ENCODE data around the gene NTN3.
"Not testable (repeated sequence)": the region's sequence is repeated elsewhere in the genome, so short reads cannot be mapped to it uniquely, and the experiment has no call there.

Gene NTN3

DNA sequence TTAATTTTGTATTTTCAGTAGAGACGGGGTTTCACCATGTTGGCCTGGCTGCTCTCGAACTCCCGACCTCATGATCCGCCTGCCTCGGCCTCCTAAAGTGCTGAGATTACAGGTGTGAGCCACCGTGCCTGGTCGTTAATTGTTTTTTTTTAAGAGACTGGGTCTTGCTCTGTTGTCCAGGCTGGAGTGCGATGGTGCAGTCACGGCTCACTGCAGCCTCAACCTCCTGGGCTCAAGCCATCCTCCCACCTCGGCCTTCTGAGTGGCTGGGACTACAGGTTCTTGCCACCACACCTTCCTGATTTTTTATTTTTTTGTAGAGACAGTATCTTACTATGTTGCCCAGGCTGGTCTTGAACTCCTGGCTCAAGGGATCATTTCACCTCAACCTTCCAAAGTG lies 8.9 kb downstream of the NTN3 start:
- DNase-seq (ENCODE audit: low spot score): not testable (repeated sequence)

DNA sequence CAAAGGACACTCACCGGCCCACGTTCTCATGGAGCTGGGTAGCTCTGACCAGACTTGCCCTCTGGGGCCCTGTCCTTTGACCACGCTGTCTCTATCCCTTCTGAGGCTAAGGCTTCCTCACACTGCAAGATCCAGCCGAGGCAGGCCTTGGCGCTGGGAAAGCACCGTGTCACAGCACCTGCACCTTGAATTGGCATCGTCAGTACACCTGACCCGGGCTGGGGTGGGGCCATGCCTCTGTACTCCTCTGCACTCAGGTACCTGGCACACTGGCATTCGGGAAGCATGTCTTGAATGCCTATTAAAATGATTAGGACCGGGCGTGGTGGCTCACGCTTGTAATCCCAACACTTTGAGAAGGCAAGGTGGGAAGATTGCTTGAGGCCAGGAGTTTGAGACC lies 9.9 kb downstream of the NTN3 start:
- DNase-seq (ENCODE audit: low spot score): no peak

DNA sequence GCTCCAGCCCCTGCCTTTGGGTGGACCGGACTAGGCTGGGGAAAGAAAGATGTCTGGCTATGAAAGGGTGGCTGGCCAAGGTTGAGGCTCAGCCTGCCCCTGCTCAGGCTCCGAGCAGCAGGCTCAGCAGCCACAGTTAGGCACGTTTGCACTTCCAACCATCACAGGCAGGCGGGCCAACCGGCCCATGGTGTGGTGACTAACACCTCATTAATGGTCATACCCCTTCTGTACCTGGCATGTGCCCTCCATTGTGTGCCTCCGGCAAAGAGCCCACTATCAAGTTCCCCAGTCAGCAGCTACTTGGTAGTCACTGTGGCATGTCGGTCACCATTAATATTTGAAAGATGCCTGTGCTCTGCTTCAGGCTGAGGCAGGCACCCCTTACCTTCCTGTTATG lies 10.6 kb downstream of the NTN3 start:
- no peak for DNase-seq (ENCODE audit: low spot score)

DNA sequence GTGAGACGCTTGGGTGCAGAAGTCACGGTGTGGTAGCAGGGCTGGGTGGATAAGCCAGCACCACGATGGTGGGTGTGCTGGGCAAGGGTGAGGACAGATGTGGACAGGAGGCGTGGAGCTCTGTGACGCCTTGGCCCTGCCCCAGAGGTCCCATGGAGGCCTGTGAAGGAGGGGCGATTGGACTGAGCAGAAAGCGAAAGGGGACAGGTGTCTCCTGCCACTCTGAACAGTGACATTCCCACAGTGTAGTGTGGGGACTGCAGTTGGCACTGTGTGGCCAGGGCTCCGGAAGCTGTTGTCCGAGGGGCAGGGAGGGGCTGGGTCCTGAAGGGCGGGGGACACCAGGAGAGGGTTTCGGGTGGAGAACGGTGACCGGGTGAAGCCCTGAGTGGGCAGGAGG lies 11.2 kb downstream of the NTN3 start:
- DNase-seq (ENCODE audit: low spot score): no peak

DNA sequence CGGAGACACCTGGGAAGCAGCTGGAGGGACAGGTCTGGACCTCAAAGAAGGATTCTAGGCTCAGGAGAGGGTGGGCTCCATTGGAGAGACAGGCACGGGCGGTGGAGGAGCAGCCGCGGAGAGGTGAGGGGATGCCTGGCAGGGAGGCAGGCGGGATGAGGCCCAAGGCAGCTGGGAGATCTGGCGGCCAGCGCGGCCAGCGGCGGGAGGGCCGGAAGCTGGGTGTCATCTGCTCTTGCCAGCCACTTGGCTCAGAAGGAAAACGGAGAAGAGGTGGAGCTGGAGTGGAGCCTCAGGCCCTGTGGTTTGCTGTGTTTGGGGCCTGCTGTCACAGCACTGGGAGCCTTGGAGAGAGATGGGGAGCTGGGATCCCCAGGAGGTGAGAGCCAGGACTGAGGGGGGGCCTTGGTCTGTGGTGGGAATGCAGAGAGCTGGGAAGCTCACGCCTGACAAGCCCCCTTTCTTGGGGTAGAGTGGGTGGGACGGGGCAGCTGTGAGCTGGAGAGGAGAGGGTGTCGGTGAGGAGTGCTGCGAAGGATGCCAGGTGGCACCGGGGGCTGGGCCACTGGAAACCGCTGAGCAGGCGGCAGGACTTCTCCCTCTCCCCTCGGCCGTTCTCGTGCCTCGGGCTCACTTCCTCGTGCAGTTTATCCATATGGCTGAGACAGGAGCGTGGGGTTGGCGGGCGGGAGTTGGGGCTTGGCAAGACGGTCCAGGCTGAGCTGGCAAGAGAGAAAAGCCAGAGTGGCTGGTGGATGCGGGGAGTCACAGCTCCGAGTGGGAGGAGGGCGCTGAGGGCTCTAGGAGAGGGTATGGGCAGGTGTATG lies 11.8 kb downstream of the NTN3 start:
- DNase-seq (ENCODE audit: low spot score): peak; percentile 67

DNA sequence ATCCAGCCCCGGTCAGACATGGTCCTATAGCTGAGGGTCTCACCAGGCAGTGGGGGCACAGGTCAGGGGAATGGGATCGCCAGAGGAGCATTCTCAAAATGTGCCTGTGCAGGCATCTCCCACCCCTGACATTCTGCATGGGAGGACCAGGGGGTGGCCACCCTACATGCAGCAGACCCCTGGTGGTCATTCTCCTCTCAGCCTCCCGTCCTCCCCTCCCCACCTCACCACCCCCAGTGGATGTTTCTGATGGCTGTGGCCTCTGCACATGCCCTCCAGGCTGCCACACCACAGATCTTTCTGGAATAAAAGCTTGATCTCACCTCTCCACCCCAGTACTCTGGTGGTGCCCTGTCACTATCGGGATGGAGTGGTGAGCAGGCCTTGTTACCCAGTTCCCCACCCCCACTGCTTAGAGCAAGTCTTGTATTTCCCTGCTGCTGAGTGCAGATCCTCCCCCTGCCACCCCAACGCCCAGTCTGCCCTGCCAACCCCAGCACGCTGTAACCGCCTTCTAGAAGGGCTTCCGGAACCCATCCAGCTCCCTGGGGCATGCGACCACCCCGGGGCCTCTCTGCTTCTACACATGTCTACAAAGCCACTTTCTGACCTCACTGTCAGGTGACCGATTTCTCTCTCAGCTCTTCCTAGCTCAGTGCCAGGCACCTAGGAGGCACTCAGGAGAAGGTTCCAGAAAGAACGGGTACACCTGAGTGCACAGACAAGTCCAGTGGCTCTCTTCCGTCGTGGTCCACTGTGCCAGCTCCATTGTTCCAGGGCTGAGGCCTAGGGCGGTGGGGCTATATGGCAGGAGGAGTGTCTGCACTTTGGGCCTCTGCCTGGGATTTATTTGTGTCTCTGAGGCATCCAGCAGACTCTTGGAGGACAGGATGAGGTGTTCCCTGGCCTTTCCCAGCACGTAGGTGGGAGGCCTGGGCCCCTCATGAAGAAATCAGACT lies 13.1 kb downstream of the NTN3 start:
- no peak for DNase-seq (ENCODE audit: low spot score)

DNA sequence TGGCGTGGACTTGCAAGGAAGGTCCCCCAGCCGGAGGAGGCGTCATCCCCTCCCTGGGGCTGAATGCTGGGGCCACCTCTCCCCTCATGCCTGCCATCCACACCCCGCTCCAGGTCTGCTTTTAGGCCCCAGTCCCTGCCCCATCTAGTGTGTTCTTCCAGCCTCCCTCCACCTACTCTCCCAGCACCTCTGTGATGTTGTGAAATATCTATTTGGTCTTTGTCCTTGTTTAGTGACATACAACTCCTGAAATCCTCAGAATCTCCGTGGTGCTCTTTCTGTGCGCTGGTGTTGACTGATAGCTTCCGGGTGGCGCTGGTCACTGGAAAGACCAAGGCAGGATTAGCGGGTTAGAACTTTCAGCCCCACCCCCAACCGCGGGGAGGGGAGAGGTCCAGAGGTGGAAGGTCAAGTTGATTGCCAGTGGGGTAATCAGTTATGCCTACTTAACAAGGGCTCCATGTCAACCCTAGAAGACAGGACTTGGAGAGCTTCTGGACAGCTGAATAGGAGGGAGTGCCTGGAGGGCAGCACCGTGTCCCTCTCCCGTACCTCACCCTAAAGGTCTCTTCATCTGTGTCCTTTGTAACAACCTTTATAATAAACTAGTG lies 13.9 kb downstream of the NTN3 start:
- DNase-seq (ENCODE audit: low spot score): no peak

DNA sequence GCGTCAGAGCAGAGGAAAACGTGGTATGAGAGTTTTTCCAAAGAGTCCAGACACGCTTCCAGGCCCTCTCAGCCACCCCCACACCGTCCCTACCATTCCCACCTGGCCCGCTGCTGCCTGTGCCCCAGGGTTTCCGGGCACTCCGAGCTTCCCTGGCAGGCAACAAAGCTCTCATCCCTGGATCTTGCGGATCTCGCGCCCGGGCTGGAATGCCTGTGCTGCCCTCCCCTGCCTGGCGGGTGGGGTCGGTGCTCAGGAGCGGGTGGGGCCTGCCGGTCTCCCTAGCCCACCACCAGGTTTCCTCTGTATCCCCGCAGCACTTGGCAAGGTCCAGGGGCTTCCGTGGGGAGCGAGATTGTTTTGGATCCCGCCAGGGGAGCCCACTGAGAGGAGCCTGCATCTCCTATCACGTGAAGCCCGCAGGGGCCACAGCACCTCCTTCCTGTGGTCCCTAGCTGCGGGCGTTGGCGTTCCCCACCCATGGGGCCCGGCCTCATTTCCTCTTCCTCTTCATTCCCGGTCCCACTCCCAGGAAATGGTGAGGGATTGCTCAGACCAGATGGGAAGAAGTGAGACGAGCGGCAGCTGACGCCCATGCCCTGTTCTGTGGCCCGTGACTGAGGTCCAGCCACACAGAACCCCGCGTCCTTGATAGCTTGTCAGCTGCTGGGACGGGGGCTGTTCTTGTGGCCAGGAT lies 14.9 kb downstream of the NTN3 start:
- DNase-seq (ENCODE audit: low spot score): no peak

DNA sequence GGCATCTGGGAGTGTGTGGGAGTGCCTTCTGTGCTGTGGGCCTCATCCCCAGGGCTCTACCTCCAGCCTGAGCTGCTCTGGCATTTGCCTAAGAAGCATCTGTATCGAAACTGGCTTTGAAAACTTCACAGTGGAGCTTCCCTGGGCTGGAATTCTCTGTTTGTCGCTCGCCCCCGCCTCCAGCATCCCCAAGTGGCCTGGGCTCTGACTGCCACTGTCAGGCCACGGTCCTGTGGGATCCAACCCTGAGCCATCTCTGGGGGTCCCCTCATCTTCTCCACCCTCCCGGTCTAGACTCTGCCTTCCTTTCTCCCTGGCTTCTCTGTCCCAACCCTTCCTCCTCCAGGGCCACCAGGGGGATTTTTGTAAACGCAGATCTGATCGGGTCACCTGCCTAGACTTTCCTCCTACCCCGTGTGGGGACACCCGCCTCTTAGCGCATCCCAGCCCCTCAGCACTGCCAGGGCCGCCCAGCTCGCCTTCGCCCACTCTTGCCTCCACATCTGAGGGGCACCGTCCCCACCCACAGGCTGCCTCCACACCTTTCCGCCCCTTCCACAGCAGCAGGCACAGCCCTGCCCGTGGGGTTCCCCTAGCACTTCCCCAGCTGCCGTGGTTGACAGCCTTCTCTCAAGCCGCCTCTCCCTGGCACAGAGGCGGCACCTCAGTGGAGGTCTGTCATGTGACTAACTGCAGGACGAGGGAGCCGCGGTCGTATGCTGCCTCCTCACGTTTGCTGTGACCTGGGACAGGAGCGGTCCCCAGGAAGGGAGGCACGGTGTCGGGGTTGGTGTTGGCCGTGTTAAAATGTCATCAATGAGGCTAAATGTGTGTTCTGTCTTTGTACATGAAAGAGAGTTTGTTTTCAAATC lies 15.8 kb downstream of the NTN3 start:
- DNase-seq (ENCODE audit: low spot score): peak; percentile 82

DNA sequence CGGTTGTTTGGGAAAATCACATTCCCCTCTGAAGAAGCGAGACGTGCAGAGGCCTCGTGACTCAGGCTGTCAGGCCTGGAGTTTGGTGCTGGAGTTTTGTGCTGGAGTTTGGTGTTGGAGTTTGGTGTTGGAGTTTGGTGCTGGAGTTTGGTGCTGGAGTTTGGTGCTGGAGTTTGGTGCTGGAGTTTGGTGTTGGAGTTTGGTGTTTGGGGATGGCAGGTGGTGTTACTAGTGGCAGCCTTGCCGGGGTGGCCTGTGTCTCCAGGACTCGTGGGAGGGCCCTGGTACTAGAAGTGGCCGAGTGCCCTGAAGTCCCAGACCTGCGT lies 16.4 kb downstream of the NTN3 start:
- DNase-seq (ENCODE audit: low spot score): no peak

DNA sequence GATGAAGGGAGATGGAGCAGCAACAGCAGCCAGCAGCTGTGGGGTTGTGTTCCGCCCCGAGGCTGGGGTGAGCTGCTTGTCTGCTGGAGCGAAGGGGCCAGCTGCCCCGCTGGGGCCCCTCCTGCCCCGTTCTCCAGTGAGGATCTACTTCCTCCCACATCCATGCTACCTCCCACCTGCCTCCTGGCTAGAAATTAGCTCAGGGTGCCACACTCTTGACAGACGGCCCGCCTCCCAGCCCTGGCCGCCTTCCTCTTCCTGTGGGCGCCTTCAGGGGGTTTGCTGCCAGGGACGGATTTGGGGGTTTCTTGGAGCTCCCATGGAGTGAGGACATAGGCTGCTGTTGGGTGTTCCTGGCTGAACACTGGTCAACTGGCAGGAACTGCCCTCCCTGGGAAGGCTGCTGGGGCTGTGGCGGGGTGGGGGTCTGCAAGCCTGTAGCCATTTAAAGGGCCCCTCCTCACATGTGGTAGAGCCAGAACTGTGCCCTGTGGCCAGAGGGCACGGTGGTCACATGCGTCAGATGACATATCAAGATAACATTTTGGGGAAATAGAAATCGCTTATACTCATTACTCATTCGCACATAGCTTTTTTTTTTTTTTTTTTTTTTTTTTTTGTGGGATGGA lies 16.9 kb downstream of the NTN3 start:
- DNase-seq (ENCODE audit: low spot score): no peak

DNA sequence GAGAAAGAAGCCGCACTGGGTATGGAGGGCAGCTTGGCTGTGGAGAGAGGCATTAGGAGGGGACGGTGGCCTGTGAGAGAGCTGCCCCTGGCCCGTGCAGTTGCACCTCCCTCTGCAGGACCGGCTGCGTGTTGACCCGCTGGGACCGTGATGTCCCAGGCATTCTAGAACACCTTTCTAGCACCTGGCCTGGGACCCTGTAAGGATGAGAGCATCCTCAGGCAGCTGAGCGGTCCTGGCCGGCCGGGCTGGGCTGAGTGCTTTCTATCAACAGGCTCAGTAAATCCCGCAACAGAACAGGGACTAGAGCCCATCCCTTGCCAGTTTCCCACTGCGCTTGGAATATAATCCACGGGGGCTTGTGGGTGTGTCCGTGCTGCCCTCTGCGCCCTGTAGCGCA lies 18.5 kb downstream of the NTN3 start:
- no peak for DNase-seq (ENCODE audit: low spot score)

DNA sequence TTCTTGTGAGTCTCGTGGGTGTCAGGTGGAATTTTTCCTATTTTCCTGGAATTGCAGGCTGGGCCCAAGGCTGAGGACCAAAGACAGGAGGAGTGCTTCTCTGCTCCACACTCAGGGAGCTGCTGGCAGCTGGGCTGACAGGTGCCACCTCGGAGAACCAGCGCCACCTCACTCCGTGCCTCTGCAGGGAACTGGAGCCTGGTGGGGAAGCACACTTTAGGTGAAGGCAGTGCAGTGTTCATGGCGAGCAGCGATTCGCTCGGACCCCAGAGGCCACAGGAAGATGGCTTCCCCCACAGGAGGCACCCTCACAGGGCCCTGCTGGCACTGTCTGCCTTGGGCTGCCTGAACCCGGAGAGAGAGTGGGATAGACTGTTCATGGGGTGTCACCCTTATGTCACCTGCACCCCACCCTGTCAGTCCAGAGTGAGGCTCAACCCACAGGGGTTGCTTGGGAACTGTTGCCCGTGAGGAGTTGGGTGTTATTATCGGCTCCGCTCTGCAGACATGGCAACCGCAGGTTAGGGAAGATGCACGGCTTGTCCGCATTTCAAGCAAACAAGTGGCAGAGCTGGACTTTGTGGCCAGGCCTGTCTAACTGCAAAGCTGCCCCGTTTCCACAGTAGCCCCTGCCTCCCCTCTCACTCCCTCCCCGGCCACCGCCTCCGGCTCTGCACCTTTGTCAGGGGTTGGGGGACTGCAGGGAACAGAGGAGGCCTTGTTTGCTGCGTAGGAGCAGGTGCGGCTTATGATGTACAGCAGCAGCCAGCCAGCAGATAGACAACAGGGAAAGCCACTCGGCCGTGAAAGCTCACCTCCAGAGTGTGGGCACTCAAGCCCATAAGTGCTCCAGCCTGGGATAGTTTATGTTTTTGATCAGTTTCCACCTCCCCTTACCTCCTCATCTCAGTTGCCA lies 19.4 kb downstream of the NTN3 start:
- DNase-seq (ENCODE audit: low spot score): no peak

DNA sequence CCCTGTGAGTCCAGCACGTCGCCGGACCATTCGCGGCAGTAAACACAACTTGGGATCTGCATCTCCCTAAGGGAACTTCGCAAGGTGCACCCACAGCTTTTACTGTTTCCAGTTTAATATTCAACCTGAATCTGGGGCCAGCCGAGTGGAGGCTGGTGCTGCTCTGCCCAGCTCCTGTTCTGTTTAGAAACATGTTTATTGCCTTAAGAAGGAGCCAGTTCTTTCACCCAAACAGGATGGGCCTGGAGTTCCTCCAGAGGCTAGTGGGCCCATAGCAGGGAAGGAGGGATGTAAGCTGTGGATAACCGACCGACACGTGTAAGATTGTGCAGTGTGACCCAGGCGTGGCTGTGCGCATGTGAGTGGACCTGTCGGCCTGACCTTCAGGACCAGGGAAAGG lies 21.2 kb downstream of the NTN3 start:
- DNase-seq (ENCODE audit: low spot score): no peak

DNA sequence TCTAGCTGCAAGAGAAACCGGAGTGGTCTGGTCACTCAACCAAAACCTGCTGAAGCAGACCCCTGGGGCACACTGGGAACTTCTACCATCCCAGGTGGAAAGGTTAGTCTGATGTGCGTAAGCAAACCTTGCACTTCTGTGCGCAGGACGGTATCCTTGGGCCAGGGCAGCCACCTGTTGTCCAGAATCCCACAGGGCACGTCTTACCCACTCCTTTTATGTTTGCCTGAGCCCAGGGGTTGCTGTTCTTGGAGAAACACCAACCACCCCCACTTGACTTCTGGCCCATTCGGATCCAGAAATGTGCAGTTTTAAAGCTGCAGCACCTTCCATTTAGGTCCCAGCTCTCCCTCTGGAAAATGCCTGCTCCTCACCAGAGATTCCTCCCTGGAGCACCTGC lies 22.5 kb downstream of the NTN3 start:
- DNase-seq (ENCODE audit: low spot score): no peak

DNA sequence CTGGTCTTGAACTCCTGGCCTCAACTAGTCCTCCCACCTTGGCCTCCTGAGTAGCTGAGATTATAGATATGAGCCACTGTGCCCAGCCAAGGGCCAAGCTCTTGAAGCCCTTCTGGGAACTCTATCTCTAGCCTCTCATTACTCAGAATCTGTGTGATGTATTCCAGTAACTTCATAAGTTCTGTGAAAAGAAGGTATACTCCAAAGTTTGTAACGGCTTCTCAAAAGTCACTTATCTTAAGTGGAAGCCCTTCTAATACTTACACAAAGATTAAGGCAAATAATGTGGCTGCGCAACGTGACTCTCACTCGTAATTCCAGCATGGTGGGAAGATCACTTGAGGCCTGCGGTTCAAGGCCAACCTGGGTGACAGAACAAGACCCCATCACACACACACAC lies 23.5 kb downstream of the NTN3 start:
- no peak for DNase-seq (ENCODE audit: low spot score)

DNA sequence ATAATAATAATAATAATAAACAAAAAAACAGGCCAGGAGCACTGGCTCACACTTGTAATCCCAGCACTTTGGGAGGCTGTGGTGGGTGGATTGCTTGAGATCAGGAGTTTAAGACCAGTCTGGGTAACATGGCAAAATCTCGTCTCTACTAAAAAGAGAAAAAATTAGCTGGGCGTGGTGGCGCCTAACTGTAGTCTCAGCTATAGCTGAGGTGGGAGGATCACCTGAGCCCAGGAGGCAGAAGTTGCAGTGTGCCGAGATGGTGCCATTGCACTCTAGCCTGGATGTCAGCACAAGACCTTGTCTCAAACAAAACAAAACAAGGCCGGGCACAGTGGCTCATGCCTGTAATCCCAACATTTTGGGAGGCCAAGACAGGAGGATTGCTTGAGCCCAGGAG lies 23.9 kb downstream of the NTN3 start:
- DNase-seq (ENCODE audit: low spot score): no peak

DNA sequence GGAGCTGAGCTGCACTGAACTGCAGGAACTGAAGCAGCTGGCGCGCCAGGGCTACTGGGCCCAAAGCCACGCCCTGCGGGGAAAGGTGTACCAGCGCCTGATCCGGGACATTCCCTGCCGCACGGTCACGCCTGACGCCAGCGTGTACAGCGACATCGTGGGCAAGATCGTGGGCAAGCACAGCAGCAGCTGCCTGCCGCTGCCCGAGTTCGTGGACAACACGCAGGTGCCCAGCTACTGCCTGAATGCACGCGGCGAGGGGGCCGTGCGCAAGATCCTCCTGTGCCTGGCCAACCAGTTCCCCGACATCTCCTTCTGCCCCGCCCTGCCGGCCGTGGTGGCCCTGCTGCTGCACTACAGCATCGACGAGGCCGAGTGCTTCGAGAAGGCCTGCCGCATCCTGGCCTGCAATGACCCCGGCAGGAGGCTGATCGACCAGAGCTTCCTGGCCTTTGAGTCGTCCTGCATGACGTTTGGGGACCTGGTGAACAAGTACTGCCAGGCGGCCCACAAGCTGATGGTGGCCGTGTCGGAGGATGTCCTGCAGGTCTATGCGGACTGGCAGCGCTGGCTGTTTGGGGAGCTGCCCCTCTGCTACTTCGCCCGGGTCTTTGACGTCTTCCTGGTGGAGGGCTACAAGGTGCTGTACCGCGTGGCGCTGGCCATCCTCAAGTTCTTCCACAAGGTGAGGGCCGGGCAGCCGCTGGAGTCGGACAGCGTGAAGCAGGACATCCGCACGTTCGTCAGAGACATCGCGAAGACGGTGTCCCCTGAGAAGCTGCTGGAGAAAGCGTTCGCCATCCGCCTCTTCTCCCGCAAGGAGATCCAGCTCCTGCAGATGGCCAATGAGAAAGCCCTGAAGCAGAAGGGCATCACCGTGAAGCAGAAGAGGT lies 25.4 kb downstream of the NTN3 start:
- DNase-seq (ENCODE audit: low spot score): no peak

Measured in Ammon's horn (tissue), 1 donor.